Right cardiac atrium (tissue), 5 donors: Measurements from ENCODE around the gene PCDHB14. TPM values are rescaled to one million over a fixed set of nuclear protein-coding genes. Genes with fewer than 3 reads are reported as not detected.
"Not testable (repeated sequence)": the region's sequence is repeated elsewhere in the genome, so short reads cannot be mapped to it uniquely, and the experiment has no call there.

ENCODE experiments used
- ATAC-seq, 2 donors: fragments of 200-7000 bp; cut with Tn5 transposase; one replicate each; pipeline versions ENCODE4 v1.8.0 to v1.9.1; 2020; ENCODE audit warnings: moderate library complexity in 2 of 2, mild to moderate bottlenecking in 1 of 2
- DNase-seq, 3 donors: peaks; one replicate each; pipeline ENCODE4 v3.0.0-alpha.2; 2020
- H3K27ac ChIP-seq: one replicate; pipeline ENCODE4 v1.5.1; 2013; ENCODE audit warnings: mild to moderate bottlenecking, low read length, control low read depth, moderate library complexity
- H3K27me3 ChIP-seq: one replicate; pipeline ENCODE4 v1.6.1; 2013; ENCODE audit not compliant: control insufficient read depth, insufficient read depth
- H3K4me1 ChIP-seq: one replicate; pipeline ENCODE4 v1.6.1; 2013; ENCODE audit warnings: low read length; ENCODE audit not compliant: control insufficient read depth, insufficient read depth
- H3K4me3 ChIP-seq: one replicate; pipeline ENCODE4 v1.5.1; 2013; ENCODE audit warnings: low read length, control low read depth
- H3K9me3 ChIP-seq: one replicate; pipeline ENCODE4 v1.6.1; 2013; ENCODE audit warnings: low read length; ENCODE audit not compliant: control insufficient read depth
- WGBS: extraction: QIAGEN DNeasy Blood & Tissue Kit; methylation state at CpG from one replicate; pipeline ENCODE4 v1.1.7; 2013; 5-methylcytosine and 5-hydroxymethylcytosine counted together
- intact Hi-C, 4 donors: fragments of 100-400 bp; cut with DNase I; formaldehyde crosslinking; loops; one replicate each; pipeline versions ENCODE4 v1.11.0 to v1.14.0; 2022 to 2023
- polyA plus RNA-seq: library from polyadenylated mRNA; stranded (reverse); fragments of 200-250 nt; gene quantifications from one replicate; pipeline ENCODE4 v1.2.3, GENCODE V29; 2013
- total RNA-seq, 4 donors: library from RNA; stranded (reverse); fragmentation: NEBNext Ultra II Directional; extraction: Animal tissue kit (Norgen Biotek cat#: 25700); gene quantifications; one replicate each; pipeline ENCODE4 v1.2.1, GENCODE V29; 2021
- donor health status: healthy with polysubstance abuse.
- donor health status: DM: no; HTN: yes; CAD: no.
- donor health status: DM: no; HTN: no; CAD: no.
- donor health status: DM: no; HTN: yes; CAD: no; lungs with severe emphysema.
- donor health status: DM: yes; HTN: yes; CAD: no.

The PCDHB14 gene
- total and polyA plus RNA-seq, 5 donors, result 2.3 to 5.9 (median 5.2) TPM

- intact Hi-C loops, result loop anchor here in 1 of 4 donors (10.0 kb wide), 1 partner anchor 168 kb away; the partner anchor contains the start of genes PCDHGA9 and PCDHGB6
- Histone ChIP-seq H3K27ac (no peak overlapping the region), H3K27me3 (no peaks in the 10 kb centered on the region), H3K4me3 (no peak overlapping the region), H3K9me3 (peaks cover 20% of the 10 kb centered on the region), H3K4me1 (no peaks in the 10 kb centered on the region)
- ATAC-seq (no peak), DNase-seq (no peak)
- WGBS, result 13% methylated on average over 32 of the region's 32 CpGs
Observed at GRCh38 chr5:141236516-141237313, 13.6 kb downstream of the PCDHB14 start.

GRCh38 chr5:141241496-141241895 is 18.4 kb downstream of the PCDHB14 start:
- no peak for ATAC-seq
- DNase-seq, result peak in 1 of 3 donors; percentile 13
- 19% methylated on average over 43 of the region's 43 CpGs for WGBS
- Histone ChIP-seq H3K9me3 (peaks cover 31% of the 10 kb centered on the region), H3K4me1 (no peaks in the 10 kb centered on the region), H3K27ac (no peak overlapping the region), H3K4me3 (no peak overlapping the region), H3K27me3 (no peaks in the 10 kb centered on the region)
- intact Hi-C loops, result no loop called here

GRCh38 chr5:141245250-141245717 is 22.1 kb downstream of the PCDHB14 start, which contains the start of gene PCDHB15:
TSS of gene PCDHB15 (plus strand) at chr5:141245395. CDS start at chr5:141245579, 184 bp downstream.
- peak within 1 kb of the TSS; percentile 51 for H3K27ac ChIP-seq
- H3K4me1 ChIP-seq, result no peaks in the 10 kb centered on the region
- H3K27me3 ChIP-seq, result no peaks in the 10 kb centered on the region
- H3K9me3 ChIP-seq, result peaks cover 34% of the 10 kb centered on the region
- peak in 2 of 3 donors; percentile 16 to 57 for DNase-seq
- peak within 1 kb of the TSS; percentile 60 for H3K4me3 ChIP-seq
- no peak for ATAC-seq
- intact Hi-C loops, result no loop called here
- WGBS, result 5% methylated on average over 16 of the region's 16 CpGs

GRCh38 chr5:141246971-141247370 is 23.8 kb downstream of the PCDHB14 start:
- H3K27ac ChIP-seq, H3K4me1 ChIP-seq, H3K4me3 ChIP-seq, H3K27me3 ChIP-seq, DNase-seq, ATAC-seq, intact Hi-C loops: not testable (repeated sequence)
- WGBS, result 35% methylated on average over 32 of the region's 42 CpGs
- H3K9me3 ChIP-seq, result peaks cover 24% of the 10 kb centered on the region

GRCh38 chr5:141247434-141247833 is 24.3 kb downstream of the PCDHB14 start:
- H3K4me3 ChIP-seq, DNase-seq, ATAC-seq, H3K27ac ChIP-seq, H3K27me3 ChIP-seq, intact Hi-C loops, H3K4me1 ChIP-seq: not testable (repeated sequence)
- WGBS, result 42% methylated on average over 34 of the region's 34 CpGs
- H3K9me3 ChIP-seq, result peaks cover 23% of the 10 kb centered on the region

GRCh38 chr5:141250576-141250975 is 27.4 kb downstream of the PCDHB14 start:
- Histone ChIP-seq H3K27me3 (no peaks in the 10 kb centered on the region), H3K4me1 (no peaks in the 10 kb centered on the region), H3K9me3 (peaks cover 16% of the 10 kb centered on the region), H3K27ac (no peak overlapping the region), H3K4me3 (no peak overlapping the region)
- no peak for DNase-seq
- ATAC-seq, result no peak
- intact Hi-C loops, result no loop called here

GRCh38 chr5:141258464-141258863 is 35.3 kb downstream of the PCDHB14 start:
- peaks cover 13% of the 10 kb centered on the region for H3K9me3 ChIP-seq
- DNase-seq, result no peak
- ATAC-seq, result no peak

GRCh38 chr5:141258948-141259347 is 35.8 kb downstream of the PCDHB14 start:
- H3K27ac ChIP-seq, result no peak overlapping the region
- no peak overlapping the region for H3K4me3 ChIP-seq
- H3K4me1 ChIP-seq, result no peaks in the 10 kb centered on the region
- ATAC-seq, result no peak
- H3K27me3 ChIP-seq, result no peaks in the 10 kb centered on the region
- peaks cover 12% of the 10 kb centered on the region for H3K9me3 ChIP-seq
- intact Hi-C loops, result no loop called here
- DNase-seq, result no peak

More at GRCh38 chr5:141258464-141258863, 35.3 kb downstream of the PCDHB14 start:
- Histone ChIP-seq H3K4me3 (no peak overlapping the region), H3K27ac (no peak overlapping the region), H3K27me3 (no peaks in the 10 kb centered on the region), H3K4me1 (no peaks in the 10 kb centered on the region)
- intact Hi-C loops, result no loop called here

- no peaks in the 10 kb centered on the region for H3K4me1 ChIP-seq
- DNase-seq (no peak), ATAC-seq (no peak)
- no peak overlapping the region for H3K27ac ChIP-seq
- intact Hi-C loops, result no loop called here
- no peak overlapping the region for H3K4me3 ChIP-seq
- 66% methylated on average over 5 of the region's 5 CpGs for WGBS
- H3K9me3 ChIP-seq, result peaks cover 10% of the 10 kb centered on the region
- H3K27me3 ChIP-seq, result no peaks in the 10 kb centered on the region
Observed at GRCh38 chr5:141260458-141261237, 37.5 kb downstream of the PCDHB14 start.

- Histone ChIP-seq H3K27ac (no peak overlapping the region), H3K4me3 (no peak overlapping the region), H3K4me1 (no peaks in the 10 kb centered on the region), H3K9me3 (peaks cover 12% of the 10 kb centered on the region), H3K27me3 (no peaks in the 10 kb centered on the region)
- intact Hi-C loops, result no loop called here
- DNase-seq (no peak), ATAC-seq (no peak)
- WGBS, result 70% methylated on average over 1 of the region's 1 CpG
Observed at GRCh38 chr5:141261238-141261546, 38.0 kb downstream of the PCDHB14 start.

GRCh38 chr5:141269195-141269594 is 46.1 kb downstream of the PCDHB14 start:
- intact Hi-C loops, result no loop called here
- no peak for ATAC-seq
- WGBS, result 99% methylated on average over 4 of the region's 4 CpGs
- no peak overlapping the region for H3K27ac ChIP-seq
- H3K4me3 ChIP-seq, result no peak overlapping the region
- H3K4me1 ChIP-seq, result no peaks in the 10 kb centered on the region
- no peak for DNase-seq
- H3K27me3 ChIP-seq, result peaks cover 2% of the 10 kb centered on the region
- H3K9me3 ChIP-seq, result peaks cover 16% of the 10 kb centered on the region
